Endothelial cell of umbilical vein (primary cell): ENCODE results near the gene MINK1. TPM values are rescaled to one million over a fixed set of nuclear protein-coding genes. Genes with fewer than 3 reads are reported as not detected.

Experiments
- BruUV-seq: library from RNA; stranded (reverse); fragments of 400-500 nt; replicated peaks from 2 replicates; lab custom pipeline; 2021; lab: Mats Ljungman, UMichigan
- CTCF ChIA-PET: fragments of 300-600, 350-600 bp; sonication (Branson Sonifier 250); formaldehyde crosslinking; loops from one replicate; lab custom pipeline; 2021; ENCODE audit warnings: antibody characterized with exemption, inconsistent platforms; lab: Charles Lee
- POLR2A ChIA-PET: fragments of 300-600, 350-600 bp; sonication (Branson Sonifier 250); formaldehyde crosslinking; loops from one replicate; lab custom pipeline; 2021; ENCODE audit warnings: antibody characterized with exemption, inconsistent platforms; lab: Charles Lee
- DNase-seq: peaks from one replicate; pipeline ENCODE4 v3.0.0-alpha.2; 2011; ENCODE audit warnings: low read depth, low spot score
- FAIRE-seq: peaks from 2 replicates; lab custom pipeline; 2011; peaks lifted over from hg19 to GRCh38; lab: Jason Lieb, UNC
- H2AFZ ChIP-seq: 2 replicates; pipeline ENCODE4 v1.6.0; 2012; ENCODE audit warnings: low read depth, low read length, control low read depth, inconsistent platforms
- H3K27ac ChIP-seq: 2 replicates; pipeline ENCODE4 v1.5.1; 2011; ENCODE audit warnings: low read depth, mild to moderate bottlenecking, control low read depth, low read length, moderate library complexity; ENCODE audit not compliant: insufficient read depth
- H3K27me3 ChIP-seq, 2 experiments: 2 replicates each; pipeline versions ENCODE4 v1.6.0 to v1.6.1; 2011; ENCODE audit warnings: low read length in 2 of 2, mixed read lengths in 1 of 2; ENCODE audit not compliant: control insufficient read depth in 2 of 2, insufficient read depth in 2 of 2
- H3K36me3 ChIP-seq, 2 experiments: 2 replicates in 1 of 2; 3 replicates in 1 of 2; pipeline ENCODE4 v1.5.1; 2011; ENCODE audit warnings: low read length in 2 of 2, mild to moderate bottlenecking in 1 of 2, moderate library complexity in 1 of 2; ENCODE audit not compliant: control insufficient read depth in 2 of 2, insufficient read depth in 2 of 2; ENCODE audit errors: extremely low read depth in 1 of 2
- H3K4me1 ChIP-seq: 3 replicates; pipeline ENCODE4 v1.5.1; 2011; ENCODE audit warnings: mild to moderate bottlenecking, low read length; ENCODE audit not compliant: control insufficient read depth, insufficient read depth; ENCODE audit errors: extremely low read depth
- H3K4me2 ChIP-seq: 2 replicates; pipeline ENCODE4 v1.6.1; 2011; ENCODE audit warnings: low read length, control low read depth, mixed read lengths; ENCODE audit not compliant: insufficient read depth
- H3K4me3 ChIP-seq, 3 experiments: fragments of 200-600 bp in 1 of 3; sonication (generic), shearing (Covaris generic) in 1 of 3; replicated peaks in 1 of 3; 2 replicates each; pipeline ENCODE4 v1.5.1; 2011 to 2016; ENCODE audit warnings: control low read depth in 3 of 3, low read length in 3 of 3, mild to moderate bottlenecking in 2 of 3, inconsistent platforms in 1 of 3, low read depth in 1 of 3, moderate library complexity in 1 of 3; ENCODE audit not compliant: insufficient read depth in 1 of 3
- H3K79me2 ChIP-seq: 2 replicates; pipeline ENCODE4 v1.6.0; 2012; ENCODE audit warnings: low read length, inconsistent platforms; ENCODE audit not compliant: control insufficient read depth, insufficient read depth
- H3K9ac ChIP-seq: replicated peaks from 2 replicates; pipeline ENCODE3; 2011; ENCODE audit warnings: low read length, control low read depth; ENCODE audit not compliant: insufficient read depth; ENCODE audit errors: extremely low read depth
- H3K9me1 ChIP-seq: replicated peaks from 3 replicates; pipeline ENCODE4 v1.6.0; 2011; ENCODE audit warnings: mild to moderate bottlenecking, low read length; ENCODE audit not compliant: control insufficient read depth, insufficient read depth; ENCODE audit errors: extremely low read depth
- H3K9me3 ChIP-seq: replicated peaks from 2 replicates; pipeline ENCODE4 v1.5.1; 2012; ENCODE audit warnings: low read length, inconsistent platforms; ENCODE audit not compliant: control insufficient read depth, insufficient read depth
- H4K20me1 ChIP-seq: replicated peaks from 2 replicates; pipeline ENCODE3; 2011; ENCODE audit warnings: mild to moderate bottlenecking, low read length; ENCODE audit not compliant: control insufficient read depth, insufficient read depth; ENCODE audit errors: extremely low read depth
- CTCF ChIP-seq, 2 donors: IDR thresholded peaks; 1 replicate in 1 of 2; 2 replicates in 1 of 2; pipeline ENCODE4 v1.5.1; 2011; ENCODE audit warnings: low read length in 2 of 2, mild to moderate bottlenecking in 2 of 2, moderate library complexity in 2 of 2, control low read depth in 1 of 2, inconsistent platforms in 1 of 2, low read depth in 1 of 2; ENCODE audit not compliant: insufficient read depth in 1 of 2; ENCODE audit errors: extremely low read depth in 1 of 2
- FOS ChIP-seq: IDR thresholded peaks from 2 replicates; pipeline ENCODE4 v1.6.1; 2011; ENCODE audit warnings: mild to moderate bottlenecking, low read length, moderate library complexity, borderline replicate concordance; ENCODE audit not compliant: insufficient read depth
- MYC ChIP-seq: IDR thresholded peaks from one replicate; pipeline ENCODE4 v1.6.1; 2011; ENCODE audit warnings: mild to moderate bottlenecking, low read depth, low read length
- POLR2AphosphoS5 ChIP-seq: IDR thresholded peaks from 2 replicates; pipeline ENCODE4 v1.6.1; 2012; ENCODE audit warnings: low read depth, mild to moderate bottlenecking, control low read depth, low read length, moderate library complexity; ENCODE audit not compliant: insufficient read depth
- dilution Hi-C: fragments of 300-500 bp; cut with MboI; formaldehyde crosslinking; loops from one replicate; pipeline ENCODE4 v1.15.0; 2019; ENCODE audit warnings: low sequenced_read_pairs; ENCODE audit not compliant: extremely low pct_ligation_motif_present
- intact Hi-C: fragments of 100-400 bp; cut with micrococcal nuclease; formaldehyde crosslinking; loops from one replicate; pipeline ENCODE4 v1.10.0; 2022
- polyA plus RNA-seq, 4 experiments: library from polyadenylated mRNA; depleted of rRNA in 3 of 4; stranded (reverse) in 3 of 4; unstranded in 1 of 4; fragments of >200 nt; gene quantifications; 2 replicates each; pipeline versions ENCODE4 v1.2.1 to v1.2.3, GENCODE V29; 2011 to 2012; ENCODE audit warnings: missing spikeins in 1 of 4
- total RNA-seq: library from RNA; stranded (reverse); gene quantifications from 2 replicates; pipeline ENCODE4 v1.2.3, GENCODE V29; 2021

MINK1 gene
- total and polyA plus RNA-seq, 2 donors (not counting 3 experiments of a cell fraction or from before 2014, with no cell fraction given), result 53.6 to 89.4 TPM

GRCh38 chr17:4934173-4934979 is 101.2 kb downstream of the MINK1 start:
- BruUV-seq, result no TSS peak
- H3K4me2 ChIP-seq, result no peak overlapping the region
- CTCF ChIA-PET, result interaction anchor here (0.7 to 1.5 kb wide), 6 partner anchors 10 to 128 kb away, joined by 3 to 8 read pairs (median 4); partner anchors contain the start of genes CAMTA2 and CHRNE
- H4K20me1 ChIP-seq, result no peaks in the 10 kb centered on the region
- dilution Hi-C loops, result no loop called here
- H3K27ac ChIP-seq, result no peak overlapping the region
- no peak for FAIRE-seq
- intact Hi-C loops, result no loop called here
- H3K27me3 ChIP-seq, result no peaks in the 10 kb centered on the region
- TF ChIP-seq FOS (no peak), CTCF (IDR thresholded peaks at IDR 0.05; ENCODE audit: extremely low read depth in 1 of 2, insufficient read depth in 1 of 2, low read depth in 1 of 2, low read length in 2 of 2) (peak; percentile 13 to 38), MYC (no peak), POLR2AphosphoS5 (peak; percentile 47)
- H3K4me3 ChIP-seq, result no peak overlapping the region
- peaks cover 15% of the 10 kb centered on the region for H3K79me2 ChIP-seq
- peaks cover 15% of the 10 kb centered on the region for H3K4me1 ChIP-seq
- DNase-seq, result peak; percentile 20
- no peak overlapping the region for H3K9ac ChIP-seq
- peak overlapping the region; percentile 39 for H2AFZ ChIP-seq
- POLR2A ChIA-PET, result no interaction called here
- peaks cover 2 to 19% of the 10 kb centered on the region in 2 experiments for H3K36me3 ChIP-seq
- H3K9me3 ChIP-seq, result no peaks in the 10 kb centered on the region
- H3K9me1 ChIP-seq, result no peaks in the 10 kb centered on the region
